Kasumi-1 (cell line): ENCODE results near the gene KLK8.

Experiments used
- DNase-seq, 2 experiments: peaks; one replicate each; lab custom pipeline; 2025; lab: John Stamatoyannopoulos, UW

KLK8 gene

DNA sequence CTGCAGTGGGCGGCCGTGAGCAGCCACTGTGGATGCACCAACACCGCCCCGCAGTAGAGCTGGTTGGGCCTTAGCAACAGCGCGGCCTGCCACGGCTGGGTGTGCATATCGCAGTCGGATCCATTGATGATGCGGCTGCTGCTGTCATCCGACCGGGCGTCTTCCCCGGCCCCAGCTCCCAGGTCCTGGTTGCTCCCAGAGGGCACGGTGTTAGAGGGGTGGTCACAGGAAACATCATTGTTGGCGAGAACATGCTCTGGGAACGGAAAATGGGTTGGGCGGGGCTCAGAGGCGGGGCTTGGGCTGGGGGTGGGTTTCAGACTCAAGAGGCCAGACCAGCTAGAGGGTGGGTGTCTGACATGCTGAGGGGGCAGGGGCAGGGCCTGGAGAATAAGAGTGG is 51.5 kb downstream of the KLK8 start:
- no peak for DNase-seq

- no peak for DNase-seq
Measured at GRCh38 chr19:50947123-50947522, 54.3 kb downstream of the KLK8 start.
